K562 (cell line): ENCODE results near the gene IFRD1. TPM values are rescaled to one million over a fixed set of nuclear protein-coding genes. Genes with fewer than 3 reads are reported as not detected.

Experiments
- E2F6 ChIP-seq, 2 experiments: IDR thresholded peaks; 2 replicates each; pipeline ENCODE4 v1.6.1; 2011; ENCODE audit warnings: borderline replicate concordance in 1 of 2, control low read depth in 1 of 2, low read depth in 1 of 2, low read length in 1 of 2, mild to moderate bottlenecking in 1 of 2, mixed read lengths in 1 of 2, moderate library complexity in 1 of 2; ENCODE audit not compliant: insufficient read depth in 1 of 2, insufficient read length in 1 of 2, poor library complexity in 1 of 2, severe bottlenecking in 1 of 2; ENCODE audit errors: extremely low read depth in 1 of 2
- ESRRA ChIP-seq: fragments of 450-650 bp; IDR thresholded peaks from 2 replicates; pipeline ENCODE4 v1.6.1; 2014; ENCODE audit warnings: low read depth, mild to moderate bottlenecking, moderate library complexity, borderline replicate concordance
- FUS ChIP-seq: fragments of 200-400 bp; formaldehyde crosslinking; optimal IDR thresholded peaks from 2 replicates; pipeline ENCODE3; 2017; ENCODE audit warnings: low read depth, low read length
- GTF2A2 ChIP-seq: IDR thresholded peaks from 2 replicates; pipeline ENCODE4 v1.6.1; 2016; ENCODE audit warnings: mild to moderate bottlenecking, missing genetic modification characterization, missing compliant biosample characterization
- ID3 ChIP-seq, 2 experiments: fragments of 250-450 bp in 1 of 2; fragments of 450-650 bp in 1 of 2; sonication (Bioruptor Pico) in 1 of 2; IDR thresholded peaks; 2 replicates each; pipeline versions ENCODE4 v1.6.1 to v1.8.0; 2016 to 2021; ENCODE audit warnings: mild to moderate bottlenecking in 2 of 2, moderate library complexity in 2 of 2, missing compliant biosample characterization in 1 of 2, missing genetic modification characterization in 1 of 2
- IRF2 ChIP-seq: sonication (generic); formaldehyde crosslinking; IDR thresholded peaks from 2 replicates; pipeline ENCODE4 v1.8.1; 2022; ENCODE audit warnings: mild to moderate bottlenecking, missing genetic modification reagents
- NFE2 ChIP-seq: IDR thresholded peaks from 2 replicates; pipeline ENCODE4 v1.6.1; 2014; ENCODE audit warnings: antibody characterized with exemption, low read depth
- PHB2 ChIP-seq: fragments of 450-650 bp; IDR thresholded peaks from 2 replicates; pipeline ENCODE4 v1.6.1; 2017; ENCODE audit warnings: low read depth
- RBM34 ChIP-seq: fragments of 200-400 bp; formaldehyde crosslinking; IDR thresholded peaks from 2 replicates; pipeline ENCODE4 v1.6.1; 2018; ENCODE audit warnings: low read length, borderline replicate concordance; ENCODE audit not compliant: insufficient read depth
- SIN3B ChIP-seq: fragments of 450-650 bp; IDR thresholded peaks from 2 replicates; pipeline ENCODE4 v1.6.1; 2017; ENCODE audit warnings: low read depth, mild to moderate bottlenecking, moderate library complexity
- THRAP3 ChIP-seq: fragments of 450-650 bp; IDR thresholded peaks from 2 replicates; pipeline ENCODE4 v1.6.1; 2016; ENCODE audit warnings: mild to moderate bottlenecking, inconsistent platforms, borderline replicate concordance
- VEZF1 ChIP-seq: fragments of 200-800 bp; sonication (Bioruptor generic); IDR thresholded peaks from 2 replicates; pipeline ENCODE4 v1.6.1; 2017; ENCODE audit warnings: missing genetic modification characterization, missing compliant biosample characterization
- XRCC4 ChIP-seq: IDR thresholded peaks from one replicate; pipeline ENCODE4 v1.6.1; 2011; ENCODE audit not compliant: insufficient read depth, insufficient read length; ENCODE audit errors: extremely low read depth
- ZBTB17 ChIP-seq: fragments of 450-650 bp; formaldehyde crosslinking; IDR thresholded peaks from 2 replicates; pipeline ENCODE4 v1.4.0; 2020; ENCODE audit warnings: mild to moderate bottlenecking
- ZBTB49 ChIP-seq: sonication (generic); formaldehyde crosslinking; IDR thresholded peaks from 2 replicates; pipeline ENCODE4 v1.8.0; 2022; ENCODE audit warnings: missing genetic modification reagents, mild to moderate bottlenecking, borderline replicate concordance
- ZFPM2 ChIP-seq: fragments of 250-450 bp; sonication (Bioruptor Pico); IDR thresholded peaks from 2 replicates; pipeline ENCODE4 v1.5.1; 2022; ENCODE audit warnings: mild to moderate bottlenecking
- ZNF398 ChIP-seq: fragments of 250-450 bp; sonication (Bioruptor Pico); IDR thresholded peaks from 2 replicates; pipeline ENCODE4 v1.8.0; 2021; ENCODE audit warnings: moderate library complexity, mild to moderate bottlenecking, inconsistent platforms
- ZNF444 ChIP-seq: fragments of 250-450 bp; sonication (Bioruptor Pico); IDR thresholded peaks from 2 replicates; pipeline ENCODE4 v1.4.0; 2020; ENCODE audit warnings: mild to moderate bottlenecking, moderate library complexity
- polyA plus RNA-seq, 8 experiments: library from polyadenylated mRNA; depleted of rRNA in 4 of 8; stranded (reverse) in 5 of 8; unstranded in 3 of 8; fragments of >200 nt; fragmentation: Nextera tagmentation in 2 of 8; fragmentation: Illumina TruSeq in 1 of 8; extraction: Ambion mirVana in 2 of 8; extraction: Trizol in 1 of 8; gene quantifications; 2 replicates each; pipeline versions ENCODE4 v1.2.1 to v1.2.3, GENCODE V29; 2011 to 2014; ENCODE audit warnings: inconsistent platforms in 1 of 8, missing spikeins in 1 of 8
- total RNA-seq, 7 experiments: library from RNA; depleted of rRNA in 6 of 7; stranded (reverse); fragments of >200 nt in 6 of 7; fragmentation: Illumina TruSeq in 2 of 7; extraction: Trizol in 2 of 7; gene quantifications; 2 replicates each; pipeline versions ENCODE4 v1.2.1 to v1.2.3, GENCODE V29; 2011 to 2021; ENCODE audit warnings: low replicate concordance in 1 of 7

IFRD1 gene
- total and polyA plus RNA-seq, 9 of the 15 experiments (the other 6 are each of a cell fraction or from before 2014, with no cell fraction given), result 27.6 to 81.8 (median 68.1) TPM

GRCh38 chr7:112487457-112488263 lies 37.4 kb downstream of the IFRD1 start (continued):
- TF ChIP-seq ZBTB49, result no peak
- no peak for TF ChIP-seq FUS
- TF ChIP-seq ZBTB17, result no peak
- TF ChIP-seq ID3 (CRISPR knock-in tag; IDR thresholded peaks at IDR 0.05), result no peak
- TF ChIP-seq ID3 (tag; IDR thresholded peaks at IDR 0.05), result peak; percentile 90
- no peak for TF ChIP-seq IRF2 (CRISPR knock-in tag)
- no peak for TF ChIP-seq RBM34
- no peak for TF ChIP-seq E2F6 (IDR thresholded peaks at IDR 0.05; ENCODE audit: borderline replicate concordance in 1 of 2, extremely low read depth in 1 of 2, insufficient read depth in 1 of 2, insufficient read length in 1 of 2, low read depth in 1 of 2, low read length in 1 of 2, poor library complexity in 1 of 2, severe bottlenecking in 1 of 2)
- no peak for TF ChIP-seq SIN3B
- TF ChIP-seq VEZF1 (CRISPR knock-in tag), result peak; percentile 36; the same call in 1 of the 2 replicates
- no peak for TF ChIP-seq THRAP3
- TF ChIP-seq ESRRA, result peak; percentile 78
- 0 out of 2 replicates have a peak, but pooled peaks have one; percentile 42 for TF ChIP-seq NFE2
- TF ChIP-seq ZNF398, result no peak
- no peak for TF ChIP-seq PHB2
- TF ChIP-seq ZNF444 (CRISPR knock-in tag), result no peak
- TF ChIP-seq XRCC4, result no peak
- TF ChIP-seq GTF2A2 (tag), result no peak
- TF ChIP-seq ZFPM2 (CRISPR knock-in tag), result no peak
